Thoracic aorta (tissue), 2 donors: ENCODE measurements around the gene CUEDC2. TPM values are rescaled to one million over a fixed set of nuclear protein-coding genes. Genes with fewer than 3 reads are reported as not detected.

Experiments
- ATAC-seq: fragments of 150-250 bp; one replicate; pipeline ENCODE4 v1.8.0; 2017; ENCODE audit warnings: low read depth; ENCODE audit not compliant: insufficient number of reproducible peaks, low FRiP score
- DNase-seq: peaks from one replicate; pipeline ENCODE4 v3.0.0-alpha.2; 2020; ENCODE audit warnings: low spot score
- H3K27ac ChIP-seq, 2 donors: fragments of 200-600 bp; sonication (generic); 1 replicate in 1 of 2; 2 replicates in 1 of 2; pipeline ENCODE4 v1.5.1; 2016; ENCODE audit warnings: mild to moderate bottlenecking in 2 of 2, moderate library complexity in 2 of 2
- H3K27me3 ChIP-seq: fragments of 200-600 bp; sonication (generic); replicated peaks from 2 replicates; pipeline ENCODE4 v1.6.0; 2016; ENCODE audit warnings: mild to moderate bottlenecking; ENCODE audit not compliant: insufficient read depth
- H3K36me3 ChIP-seq: fragments of 200-600 bp; sonication (generic); one replicate; pipeline ENCODE4 v1.5.1; 2016
- H3K4me1 ChIP-seq, 2 donors: fragments of 200-600 bp; sonication (generic); 1 replicate in 1 of 2; 2 replicates in 1 of 2; pipeline versions ENCODE4 v1.5.1 to v1.6.0; 2016; ENCODE audit warnings: low read depth in 2 of 2, mild to moderate bottlenecking in 1 of 2; ENCODE audit not compliant: control insufficient read depth in 1 of 2
- H3K4me3 ChIP-seq: fragments of 200-600 bp; sonication (generic); 2 replicates; pipeline ENCODE4 v1.5.1; 2016; ENCODE audit warnings: mild to moderate bottlenecking
- H3K9me3 ChIP-seq: fragments of 200-600 bp; sonication (generic); 2 replicates; pipeline ENCODE4 v1.5.1; 2016
- CTCF ChIP-seq: fragments of 200-600 bp; sonication (generic); IDR thresholded peaks from one replicate; pipeline ENCODE4 v1.5.1; 2019; ENCODE audit warnings: antibody characterized with exemption
- total RNA-seq, 2 donors: library from RNA; depleted of rRNA; stranded (reverse); fragments of >200 nt; gene quantifications; one replicate each; pipeline versions ENCODE4 v1.1.0 to v1.2.3, GENCODE V29; 2016

The CUEDC2 gene
- total RNA-seq, 2 donors from 2014 or later, result 40.8 to 53.2 TPM

- no peak overlapping the region for H3K4me3 ChIP-seq
- ATAC-seq (no peak), DNase-seq (no peak)
- no peak overlapping the region for H3K27ac ChIP-seq
- H3K27me3 ChIP-seq, result peaks cover 15% of the 10 kb centered on the region
- peaks cover 6 to 11% of the 10 kb centered on the region in 2 donors for H3K4me1 ChIP-seq
- H3K36me3 ChIP-seq, result no peaks in the 10 kb centered on the region
- TF ChIP-seq CTCF, result no peak
- no peaks in the 10 kb centered on the region for H3K9me3 ChIP-seq
These were observed 20.1 kb downstream of the CUEDC2 start for GRCh38 chr10:102412293-102412692.

GRCh38 chr10:102411341-102412255 lies 20.8 kb downstream of the CUEDC2 start:
- no peak overlapping the region for H3K4me3 ChIP-seq
- peaks cover 6 to 11% of the 10 kb centered on the region in 2 donors for H3K4me1 ChIP-seq
- H3K27ac ChIP-seq, result no peak overlapping the region
- DNase-seq (no peak), ATAC-seq (no peak)
- no peaks in the 10 kb centered on the region for H3K9me3 ChIP-seq
- H3K36me3 ChIP-seq, result no peaks in the 10 kb centered on the region
- peaks cover 15% of the 10 kb centered on the region for H3K27me3 ChIP-seq
- no peak for TF ChIP-seq CTCF

- Histone ChIP-seq H3K9me3 (no peaks in the 10 kb centered on the region), H3K27ac (no peak overlapping the region), H3K27me3 (peaks cover 15% of the 10 kb centered on the region), H3K4me1 (peaks cover 6 to 11% of the 10 kb centered on the region in 2 donors), H3K36me3 (no peaks in the 10 kb centered on the region), H3K4me3 (peak overlapping the region; percentile 44)
- DNase-seq (no peak), ATAC-seq (no peak)
- TF ChIP-seq CTCF, result no peak
These were observed 21.8 kb downstream of the CUEDC2 start for GRCh38 chr10:102410429-102411073.

- ATAC-seq (no peak), DNase-seq (no peak)
- no peak overlapping the region for H3K27ac ChIP-seq
- H3K4me1 ChIP-seq, result peaks cover 6 to 11% of the 10 kb centered on the region in 2 donors
- TF ChIP-seq CTCF, result no peak
- H3K9me3 ChIP-seq, result no peaks in the 10 kb centered on the region
- H3K27me3 ChIP-seq, result peaks cover 15% of the 10 kb centered on the region
- H3K36me3 ChIP-seq, result no peaks in the 10 kb centered on the region
- H3K4me3 ChIP-seq, result peak overlapping the region; percentile 59
These were observed 22.6 kb downstream of the CUEDC2 start for GRCh38 chr10:102409604-102410428.
